HepG2 (cell line): ENCODE data around the gene TP73. TPM values are rescaled to one million over a fixed set of nuclear protein-coding genes. Genes with fewer than 3 reads are reported as not detected.

Experiments
- ARNT ChIP-seq: fragments of 450-650 bp; IDR thresholded peaks from 2 replicates; pipeline ENCODE4 v1.6.1; 2017
- FOXC1 ChIP-seq: sonication (generic); formaldehyde crosslinking; IDR thresholded peaks from 2 replicates; pipeline ENCODE4 v1.8.0; 2022; ENCODE audit warnings: mild to moderate bottlenecking, missing genetic modification reagents, borderline replicate concordance
- FOXK2 ChIP-seq: fragments of 450-650 bp; IDR thresholded peaks from 2 replicates; pipeline ENCODE4 v1.6.1; 2016
- GABPA ChIP-seq, 2 experiments: IDR thresholded peaks; 2 replicates each; pipeline ENCODE4 v1.6.1; 2011 to 2016; ENCODE audit warnings: low read depth in 2 of 2, low read length in 1 of 2, missing biosample characterization in 1 of 2, missing genetic modification characterization in 1 of 2
- HES4 ChIP-seq: sonication (generic); formaldehyde crosslinking; IDR thresholded peaks from 2 replicates; pipeline ENCODE4 v1.9.0; 2021; ENCODE audit warnings: mild to moderate bottlenecking, missing genetic modification reagents, borderline replicate concordance
- MEF2D ChIP-seq: sonication (generic); formaldehyde crosslinking; IDR thresholded peaks from 2 replicates; pipeline ENCODE4 v1.5.1; 2020; ENCODE audit warnings: mild to moderate bottlenecking, missing genetic modification reagents
- NRL ChIP-seq: sonication (generic); formaldehyde crosslinking; IDR thresholded peaks from 2 replicates; pipeline ENCODE4 v1.5.0; 2020; ENCODE audit warnings: missing genetic modification reagents, mild to moderate bottlenecking, moderate library complexity, borderline replicate concordance
- POLR2A ChIP-seq, 2 experiments: IDR thresholded peaks; 2 replicates each; pipeline ENCODE4 v1.6.1; 2011; ENCODE audit warnings: low read depth in 2 of 2, low read length in 2 of 2, mild to moderate bottlenecking in 1 of 2, moderate library complexity in 1 of 2; ENCODE audit not compliant: insufficient read depth in 1 of 2
- SOX13 ChIP-seq, 3 experiments: fragments of 450-650 bp in 1 of 3; sonication (generic) in 1 of 3; formaldehyde crosslinking in 1 of 3; IDR thresholded peaks in 2 of 3; conservative IDR thresholded peaks in 1 of 3; 2 replicates each; pipeline versions ENCODE4 v1.5.0 to v1.6.1; 2016 to 2020; ENCODE audit warnings: antibody characterized with exemption in 1 of 3, mild to moderate bottlenecking in 1 of 3, missing compliant biosample characterization in 1 of 3, missing genetic modification reagents in 1 of 3, moderate library complexity in 1 of 3
- SOX6 ChIP-seq, 2 experiments: fragments of 450-650 bp in 1 of 2; sonication (generic) in 1 of 2; formaldehyde crosslinking in 1 of 2; IDR thresholded peaks; 2 replicates each; pipeline versions ENCODE4 v1.4.0 to v1.6.1; 2017 to 2020; ENCODE audit warnings: antibody characterized with exemption in 1 of 2, mild to moderate bottlenecking in 1 of 2, missing genetic modification reagents in 1 of 2
- TEF ChIP-seq: sonication (generic); formaldehyde crosslinking; IDR thresholded peaks from 2 replicates; pipeline ENCODE4 v1.5.0; 2020; ENCODE audit warnings: missing genetic modification reagents
- ZBTB7B ChIP-seq: sonication (generic); formaldehyde crosslinking; IDR thresholded peaks from 2 replicates; pipeline ENCODE4 v1.4.0; 2020; ENCODE audit warnings: missing genetic modification reagents
- ZFP37 ChIP-seq: sonication (generic); formaldehyde crosslinking; IDR thresholded peaks from 2 replicates; pipeline ENCODE4 v1.4.0; 2020; ENCODE audit warnings: missing genetic modification reagents, borderline replicate concordance
- ZFP90 ChIP-seq: sonication (generic); formaldehyde crosslinking; IDR thresholded peaks from 2 replicates; pipeline ENCODE4 v1.8.0; 2022; ENCODE audit warnings: missing genetic modification reagents, mild to moderate bottlenecking, inconsistent platforms, borderline replicate concordance
- ZNF580 ChIP-seq: IDR thresholded peaks from 2 replicates; pipeline ENCODE4 v1.6.1; 2016; ENCODE audit warnings: low read depth, borderline replicate concordance
- ZNF660 ChIP-seq: sonication (generic); formaldehyde crosslinking; IDR thresholded peaks from 2 replicates; pipeline ENCODE4 v1.5.1; 2020; ENCODE audit warnings: mild to moderate bottlenecking, low read depth, missing genetic modification reagents, borderline replicate concordance
- ZNF720 ChIP-seq: sonication (generic); formaldehyde crosslinking; IDR thresholded peaks from 2 replicates; pipeline ENCODE4 v1.4.0; 2020; ENCODE audit warnings: missing genetic modification reagents
- ZNF75D ChIP-seq: sonication (generic); formaldehyde crosslinking; IDR thresholded peaks from 2 replicates; pipeline ENCODE4 v1.8.1; 2023; ENCODE audit warnings: missing genetic modification reagents, mild to moderate bottlenecking, borderline replicate concordance
- ZNF816 ChIP-seq: sonication (generic); formaldehyde crosslinking; IDR thresholded peaks from 2 replicates; pipeline ENCODE4 v1.8.0; 2022; ENCODE audit warnings: missing genetic modification reagents, mild to moderate bottlenecking, borderline replicate concordance
- ZSCAN22 ChIP-seq: sonication (generic); formaldehyde crosslinking; IDR thresholded peaks from 2 replicates; pipeline ENCODE4 v1.4.0; 2020; ENCODE audit warnings: mild to moderate bottlenecking, missing genetic modification reagents
- polyA plus RNA-seq, 8 experiments: library from polyadenylated mRNA; depleted of rRNA in 3 of 8; stranded (reverse) in 7 of 8; unstranded in 1 of 8; fragments of >200 nt; fragmentation: Illumina TruSeq in 4 of 8; extraction: Trizol in 4 of 8; gene quantifications; 2 replicates each; pipeline versions ENCODE4 v1.2.1 to v1.2.3, GENCODE V29; 2011 to 2016; ENCODE audit warnings: low read depth in 4 of 8, missing spikeins in 1 of 8, mixed read lengths in 1 of 8; ENCODE audit not compliant: insufficient read depth in 1 of 8
- total RNA-seq, 5 experiments: library from RNA; depleted of rRNA; stranded (reverse); fragments of >200 nt; fragmentation: Illumina TruSeq; extraction: Trizol; gene quantifications; 2 replicates each; pipeline ENCODE4 v1.2.3, GENCODE V29; 2016; ENCODE audit warnings: low read depth in 1 of 5
- TF ChIP-seq, protein P1 (sequence below): sonication (generic); formaldehyde crosslinking; IDR thresholded peaks from 2 replicates; pipeline ENCODE4 v1.5.1; 2020; ENCODE audit warnings: missing genetic modification reagents, mild to moderate bottlenecking, borderline replicate concordance
- TF ChIP-seq, protein P2 (sequence below): sonication (generic); formaldehyde crosslinking; IDR thresholded peaks from 2 replicates; pipeline ENCODE4 v1.8.0; 2022; ENCODE audit warnings: mild to moderate bottlenecking, missing genetic modification reagents, moderate library complexity
- TF ChIP-seq, protein P3 (sequence below): conservative IDR thresholded peaks from 2 replicates; pipeline ENCODE4 v1.6.1; 2018; ENCODE audit warnings: missing genetic modification reagents
- TF ChIP-seq, protein P4 (sequence below): sonication (generic); formaldehyde crosslinking; IDR thresholded peaks from 2 replicates; pipeline ENCODE4 v1.8.1; 2022; ENCODE audit warnings: mild to moderate bottlenecking, missing genetic modification reagents

The TP73 gene
- total and polyA plus RNA-seq, 2 of the 13 experiments (the other 11 are each of a cell fraction or from before 2014, with no cell fraction given): 0.49 to 1.1 TPM

DNA sequence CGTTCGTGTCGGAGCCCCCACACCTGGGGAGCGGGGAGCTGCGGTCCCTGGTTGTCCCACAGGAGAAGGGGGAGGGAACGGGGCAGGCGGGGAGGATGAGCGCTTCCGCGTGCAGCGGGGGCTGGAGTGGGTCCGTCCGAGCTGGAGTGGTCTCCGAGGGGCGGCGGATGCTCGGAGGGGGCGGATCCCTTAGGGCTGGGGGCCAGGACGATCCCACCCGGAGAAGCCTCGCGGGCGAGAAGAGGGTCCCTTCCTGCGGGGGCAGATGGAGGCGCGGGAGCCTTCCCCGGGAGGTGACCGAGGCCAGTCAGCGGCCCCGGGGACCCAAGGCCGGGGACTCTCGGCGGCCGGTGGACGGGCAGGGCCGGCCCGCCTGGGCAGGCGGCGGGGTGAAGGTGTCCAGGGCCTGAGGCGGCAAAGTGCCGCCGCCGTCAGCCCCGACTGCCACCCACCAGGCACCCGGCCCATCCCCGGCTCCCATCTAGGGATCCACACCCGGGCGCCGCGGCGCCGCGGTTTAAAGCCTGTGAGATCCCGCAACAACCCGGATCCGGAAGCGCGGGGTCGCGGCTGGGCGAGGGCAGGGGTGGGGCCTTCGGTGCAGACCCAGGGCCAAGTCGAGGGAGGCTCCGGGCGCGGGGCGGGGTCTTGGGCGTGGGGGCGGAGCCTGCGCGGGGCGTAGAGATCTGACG, 94.7 kb downstream of the TP73 start (continued):
- TF ChIP-seq HES4 (CRISPR knock-in tag): no peak
- TF ChIP-seq ZNF75D (CRISPR knock-in tag): no peak
- no peak for TF ChIP-seq ZNF580 (CRISPR knock-in tag)
- no peak for TF ChIP-seq ZNF660 (CRISPR knock-in tag)
- 0 out of 2 replicates have a peak, but pooled peaks have one; percentile 25 for TF ChIP-seq ZBTB7B (CRISPR knock-in tag)
- TF ChIP-seq, protein P1, sequence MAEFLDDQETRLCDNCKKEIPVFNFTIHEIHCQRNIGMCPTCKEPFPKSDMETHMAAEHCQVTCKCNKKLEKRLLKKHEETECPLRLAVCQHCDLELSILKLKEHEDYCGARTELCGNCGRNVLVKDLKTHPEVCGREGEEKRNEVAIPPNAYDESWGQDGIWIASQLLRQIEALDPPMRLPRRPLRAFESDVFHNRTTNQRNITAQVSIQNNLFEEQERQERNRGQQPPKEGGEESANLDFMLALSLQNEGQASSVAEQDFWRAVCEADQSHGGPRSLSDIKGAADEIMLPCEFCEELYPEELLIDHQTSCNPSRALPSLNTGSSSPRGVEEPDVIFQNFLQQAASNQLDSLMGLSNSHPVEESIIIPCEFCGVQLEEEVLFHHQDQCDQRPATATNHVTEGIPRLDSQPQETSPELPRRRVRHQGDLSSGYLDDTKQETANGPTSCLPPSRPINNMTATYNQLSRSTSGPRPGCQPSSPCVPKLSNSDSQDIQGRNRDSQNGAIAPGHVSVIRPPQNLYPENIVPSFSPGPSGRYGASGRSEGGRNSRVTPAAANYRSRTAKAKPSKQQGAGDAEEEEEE (CRISPR knock-in tag): no peak
- TF ChIP-seq SOX13 (IDR thresholded peaks at IDR 0.05): no peak
- no peak for TF ChIP-seq SOX13 (CRISPR knock-in tag; conservative IDR thresholded peaks at IDR 0.05 in 1 of 2, IDR thresholded peaks at IDR 0.05 in 1 of 2)
- no peak for TF ChIP-seq SOX6 (IDR thresholded peaks at IDR 0.05)
- no peak for TF ChIP-seq SOX6 (CRISPR knock-in tag; IDR thresholded peaks at IDR 0.05)
- TF ChIP-seq POLR2A (IDR thresholded peaks at IDR 0.05; ENCODE audit: insufficient read depth in 1 of 2, low read depth in 2 of 2, low read length in 2 of 2): peak; percentile 63 to 75
- TF ChIP-seq ARNT: no peak
- TF ChIP-seq, protein P2, sequence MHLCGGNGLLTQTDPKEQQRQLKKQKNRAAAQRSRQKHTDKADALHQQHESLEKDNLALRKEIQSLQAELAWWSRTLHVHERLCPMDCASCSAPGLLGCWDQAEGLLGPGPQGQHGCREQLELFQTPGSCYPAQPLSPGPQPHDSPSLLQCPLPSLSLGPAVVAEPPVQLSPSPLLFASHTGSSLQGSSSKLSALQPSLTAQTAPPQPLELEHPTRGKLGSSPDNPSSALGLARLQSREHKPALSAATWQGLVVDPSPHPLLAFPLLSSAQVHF: no peak
- TF ChIP-seq, protein P3, sequence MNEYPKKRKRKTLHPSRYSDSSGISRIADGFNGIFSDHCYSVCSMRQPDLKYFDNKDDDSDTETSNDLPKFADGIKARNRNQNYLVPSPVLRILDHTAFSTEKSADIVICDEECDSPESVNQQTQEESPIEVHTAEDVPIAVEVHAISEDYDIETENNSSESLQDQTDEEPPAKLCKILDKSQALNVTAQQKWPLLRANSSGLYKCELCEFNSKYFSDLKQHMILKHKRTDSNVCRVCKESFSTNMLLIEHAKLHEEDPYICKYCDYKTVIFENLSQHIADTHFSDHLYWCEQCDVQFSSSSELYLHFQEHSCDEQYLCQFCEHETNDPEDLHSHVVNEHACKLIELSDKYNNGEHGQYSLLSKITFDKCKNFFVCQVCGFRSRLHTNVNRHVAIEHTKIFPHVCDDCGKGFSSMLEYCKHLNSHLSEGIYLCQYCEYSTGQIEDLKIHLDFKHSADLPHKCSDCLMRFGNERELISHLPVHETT (CRISPR knock-in tag): no peak
- no peak for TF ChIP-seq ZFP37
- TF ChIP-seq ZFP90: no peak
- no peak for TF ChIP-seq NRL
- TF ChIP-seq ZNF720 (CRISPR knock-in tag): no peak
- no peak for TF ChIP-seq MEF2D (CRISPR knock-in tag)
- TF ChIP-seq, protein P4, sequence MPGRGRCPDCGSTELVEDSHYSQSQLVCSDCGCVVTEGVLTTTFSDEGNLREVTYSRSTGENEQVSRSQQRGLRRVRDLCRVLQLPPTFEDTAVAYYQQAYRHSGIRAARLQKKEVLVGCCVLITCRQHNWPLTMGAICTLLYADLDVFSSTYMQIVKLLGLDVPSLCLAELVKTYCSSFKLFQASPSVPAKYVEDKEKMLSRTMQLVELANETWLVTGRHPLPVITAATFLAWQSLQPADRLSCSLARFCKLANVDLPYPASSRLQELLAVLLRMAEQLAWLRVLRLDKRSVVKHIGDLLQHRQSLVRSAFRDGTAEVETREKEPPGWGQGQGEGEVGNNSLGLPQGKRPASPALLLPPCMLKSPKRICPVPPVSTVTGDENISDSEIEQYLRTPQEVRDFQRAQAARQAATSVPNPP (CRISPR knock-in tag): no peak
- TF ChIP-seq ZSCAN22 (CRISPR knock-in tag): no peak
- TF ChIP-seq FOXK2: no peak
- TF ChIP-seq TEF: no peak
- no peak for TF ChIP-seq ZNF816 (CRISPR knock-in tag)
- peak; percentile 44; the same call in 1 of the 2 replicates for TF ChIP-seq FOXC1 (CRISPR knock-in tag)
- peak; percentile 92 for TF ChIP-seq GABPA (IDR thresholded peaks at IDR 0.05; ENCODE audit: low read depth, low read length)
- TF ChIP-seq GABPA (CRISPR knock-in tag; IDR thresholded peaks at IDR 0.05; ENCODE audit: low read depth): peak; percentile 92
